ENCODE measurements around the gene IGSF21.

The IGSF21 gene

GRCh38 chr1:18285538-18285924 lies 177.9 kb downstream of the IGSF21 start (continued):
- TF ChIP-seq PATZ1 (CRISPR knock-in tag; IDR thresholded peaks at IDR 0.05; ENCODE audit: borderline replicate concordance) (no peak), ZNF8 (CRISPR knock-in tag; IDR thresholded peaks at IDR 0.05) (no peak), POU6F1 (CRISPR knock-in tag; IDR thresholded peaks at IDR 0.05; ENCODE audit: borderline replicate concordance, low read depth) (no peak), CREB5 (CRISPR knock-in tag; IDR thresholded peaks at IDR 0.05; ENCODE audit: low read depth) (no peak)

GRCh38 chr1:18288722-18289121 lies 181.1 kb downstream of the IGSF21 start:
- TF ChIP-seq ARNTL (CRISPR knock-in tag; IDR thresholded peaks at IDR 0.05; ENCODE audit: borderline replicate concordance, low read depth) = no peak
- no peak for ATAC-seq

GRCh38 chr1:18289597-18289996 lies 182.0 kb downstream of the IGSF21 start:
- no peak for TF ChIP-seq TSHZ2 (CRISPR knock-in tag; IDR thresholded peaks at IDR 0.05)
- TF ChIP-seq CREB5 (CRISPR knock-in tag; IDR thresholded peaks at IDR 0.05; ENCODE audit: low read depth) = no peak
- no peak for TF ChIP-seq CSRNP3 (CRISPR knock-in tag; IDR thresholded peaks at IDR 0.05)
- no peak for TF ChIP-seq SNAI2 (CRISPR knock-in tag; IDR thresholded peaks at IDR 0.05)
- no peak for TF ChIP-seq TOX (CRISPR knock-in tag; IDR thresholded peaks at IDR 0.05; ENCODE audit: borderline replicate concordance)
- no peak for TF ChIP-seq TCF4 (CRISPR knock-in tag; IDR thresholded peaks at IDR 0.05; ENCODE audit: borderline replicate concordance)
- ATAC-seq = no peak

GRCh38 chr1:18290740-18291412 lies 183.3 kb downstream of the IGSF21 start:
- no peak for ATAC-seq
- TF ChIP-seq CSDC2 (CRISPR knock-in tag; IDR thresholded peaks at IDR 0.05) (no peak), POU6F1 (CRISPR knock-in tag; IDR thresholded peaks at IDR 0.05; ENCODE audit: borderline replicate concordance, low read depth) (no peak), ZNF565 (CRISPR knock-in tag; conservative IDR thresholded peaks at IDR 0.05; ENCODE audit: low read depth) (no peak), PATZ1 (CRISPR knock-in tag; IDR thresholded peaks at IDR 0.05; ENCODE audit: borderline replicate concordance) (no peak), TSHZ2 (CRISPR knock-in tag; IDR thresholded peaks at IDR 0.05) (no peak), SNAI2 (CRISPR knock-in tag; IDR thresholded peaks at IDR 0.05) (no peak), TOX (CRISPR knock-in tag; IDR thresholded peaks at IDR 0.05; ENCODE audit: borderline replicate concordance) (no peak), ZNF70 (CRISPR knock-in tag; IDR thresholded peaks at IDR 0.05) (no peak), ARNTL (CRISPR knock-in tag; IDR thresholded peaks at IDR 0.05; ENCODE audit: borderline replicate concordance, low read depth) (no peak), BACH2 (CRISPR knock-in tag; IDR thresholded peaks at IDR 0.05; ENCODE audit: borderline replicate concordance) (no peak), OSR1 (CRISPR knock-in tag; IDR thresholded peaks at IDR 0.05) (no peak), ISL1 (CRISPR knock-in tag; IDR thresholded peaks at IDR 0.05) (no peak)

Data from SK-N-SH treated with all-trans-retinoic acid at 6 μM for 48 hours (cell line).